Endothelial cell (in vitro differentiated cells): ENCODE data around the gene SH3RF3. TPM values are rescaled to one million over a fixed set of nuclear protein-coding genes. Genes with fewer than 3 reads are reported as not detected.

ENCODE experiments used
- DNase-seq: peaks from one replicate; pipeline ENCODE4 v3.0.0; 2021; ENCODE audit warnings: low spot score
- H3K27ac Mint-ChIP-seq: one replicate; pipeline ENCODE4 v1.8.0; 2021; ENCODE audit warnings: mixed read lengths, inconsistent platforms; ENCODE audit not compliant: unreplicated experiment
- H3K27me3 Mint-ChIP-seq: one replicate; pipeline ENCODE4 v1.8.0; 2021; ENCODE audit warnings: mild to moderate bottlenecking, moderate library complexity, mixed read lengths, inconsistent platforms; ENCODE audit not compliant: unreplicated experiment
- H3K36me3 Mint-ChIP-seq: one replicate; pipeline ENCODE4 v1.8.0; 2021; ENCODE audit warnings: mild to moderate bottlenecking, low read depth, mixed read lengths, inconsistent platforms; ENCODE audit not compliant: unreplicated experiment
- H3K4me1 Mint-ChIP-seq: one replicate; pipeline ENCODE4 v1.8.0; 2021; ENCODE audit warnings: mild to moderate bottlenecking, mixed read lengths, inconsistent platforms; ENCODE audit not compliant: unreplicated experiment
- H3K4me3 Mint-ChIP-seq: one replicate; pipeline ENCODE4 v1.8.0; 2021; ENCODE audit warnings: mild to moderate bottlenecking, mixed read lengths, inconsistent platforms; ENCODE audit not compliant: unreplicated experiment
- H3K9me3 Mint-ChIP-seq: one replicate; pipeline ENCODE4 v1.8.0; 2021; ENCODE audit warnings: mixed read lengths, inconsistent platforms; ENCODE audit not compliant: unreplicated experiment
- CTCF ChIP-seq: fragments of 200-600 bp; sonication (generic); IDR thresholded peaks from one replicate; pipeline ENCODE4 v1.5.0; 2021; ENCODE audit warnings: antibody characterized with exemption; ENCODE audit not compliant: unreplicated experiment
- total RNA-seq: library from RNA; stranded (reverse); fragmentation: NEBNext Ultra II Directional; extraction: Animal tissue kit (Norgen Biotek cat#: 25700); gene quantifications from one replicate; pipeline ENCODE4 v1.2.1, GENCODE V29; 2021; ENCODE audit not compliant: unreplicated experiment

The SH3RF3 gene
- total RNA-seq, 1 donor from 2014 or later = 12.8 TPM

GRCh38 chr2:109404681-109405080 is 275.7 kb downstream of the SH3RF3 start:
- H3K27me3 Mint-ChIP-seq = peaks cover 18% of the 10 kb centered on the region
- no peak for TF ChIP-seq CTCF
- H3K36me3 Mint-ChIP-seq = peaks cover 16% of the 10 kb centered on the region
- H3K9me3 Mint-ChIP-seq = no peaks in the 10 kb centered on the region
- no peak for DNase-seq
- no peak overlapping the region for H3K27ac Mint-ChIP-seq
- peaks cover 47% of the 10 kb centered on the region for H3K4me1 Mint-ChIP-seq
- H3K4me3 Mint-ChIP-seq = no peak overlapping the region

GRCh38 chr2:109405873-109406272 is 276.9 kb downstream of the SH3RF3 start:
- H3K4me3 Mint-ChIP-seq = no peak overlapping the region
- no peaks in the 10 kb centered on the region for H3K9me3 Mint-ChIP-seq
- no peak for DNase-seq
- peaks cover 20% of the 10 kb centered on the region for H3K27me3 Mint-ChIP-seq
- peaks cover 47% of the 10 kb centered on the region for H3K4me1 Mint-ChIP-seq
- no peak overlapping the region for H3K27ac Mint-ChIP-seq
- TF ChIP-seq CTCF = no peak
- peaks cover 10% of the 10 kb centered on the region for H3K36me3 Mint-ChIP-seq

- TF ChIP-seq CTCF = no peak
- peaks cover 20% of the 10 kb centered on the region for H3K27me3 Mint-ChIP-seq
- peaks cover 10% of the 10 kb centered on the region for H3K36me3 Mint-ChIP-seq
- DNase-seq = no peak
- H3K27ac Mint-ChIP-seq = no peak overlapping the region
- no peaks in the 10 kb centered on the region for H3K9me3 Mint-ChIP-seq
- peaks cover 47% of the 10 kb centered on the region for H3K4me1 Mint-ChIP-seq
- H3K4me3 Mint-ChIP-seq = no peak overlapping the region
These were observed 277.3 kb downstream of the SH3RF3 start for GRCh38 chr2:109406301-109406700.

- no peak for DNase-seq
- Mint-ChIP-seq H3K4me3 (no peak overlapping the region), H3K4me1 (peaks cover 42% of the 10 kb centered on the region), H3K36me3 (peaks cover 8% of the 10 kb centered on the region), H3K27ac (no peak overlapping the region), H3K9me3 (no peaks in the 10 kb centered on the region), H3K27me3 (peaks cover 18% of the 10 kb centered on the region)
- TF ChIP-seq CTCF = no peak
These were observed 278.5 kb downstream of the SH3RF3 start for GRCh38 chr2:109407276-109408042.

- no peaks in the 10 kb centered on the region for H3K9me3 Mint-ChIP-seq
These were observed 279.0 kb downstream of the SH3RF3 start for GRCh38 chr2:109408043-109408335.

More at GRCh38 chr2:109408043-109408335, 279.0 kb downstream of the SH3RF3 start:
- no peak for DNase-seq
- TF ChIP-seq CTCF = no peak
- H3K27me3 Mint-ChIP-seq = peaks cover 15% of the 10 kb centered on the region
- peaks cover 38% of the 10 kb centered on the region for H3K4me1 Mint-ChIP-seq
- H3K27ac Mint-ChIP-seq = no peak overlapping the region
- no peak overlapping the region for H3K4me3 Mint-ChIP-seq
- H3K36me3 Mint-ChIP-seq = peaks cover 3% of the 10 kb centered on the region
